NOMO-1 treated with DMSO at 0.1 percent for 48 hours (cell line): ENCODE results near the gene CRLF1.

ENCODE experiments used
- DNase-seq: peaks from one replicate; lab custom pipeline; 2025; ENCODE audit not compliant: unreplicated experiment; lab: John Stamatoyannopoulos, UW

The CRLF1 gene

DNA sequence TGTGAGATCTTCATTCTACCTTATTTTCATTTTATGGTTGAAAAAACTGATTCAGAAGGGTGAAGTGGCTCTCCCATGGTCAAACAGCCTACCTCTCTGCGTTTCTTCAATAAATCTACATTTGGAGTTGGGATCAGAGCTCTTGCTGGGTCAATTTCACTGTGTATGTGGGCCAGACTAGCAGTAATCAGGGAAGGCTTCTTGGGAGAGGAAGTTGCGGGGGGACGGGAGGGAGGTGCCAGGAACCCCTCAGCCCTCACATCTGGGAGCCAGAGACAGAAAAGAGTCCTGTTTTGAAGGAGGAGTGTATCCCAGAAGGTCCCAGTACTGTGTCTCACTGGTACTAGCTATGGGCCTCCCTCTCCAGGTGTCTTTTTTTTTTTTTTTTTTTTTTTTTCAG is 48.0 kb downstream of the CRLF1 start:
- no peak for DNase-seq

DNA sequence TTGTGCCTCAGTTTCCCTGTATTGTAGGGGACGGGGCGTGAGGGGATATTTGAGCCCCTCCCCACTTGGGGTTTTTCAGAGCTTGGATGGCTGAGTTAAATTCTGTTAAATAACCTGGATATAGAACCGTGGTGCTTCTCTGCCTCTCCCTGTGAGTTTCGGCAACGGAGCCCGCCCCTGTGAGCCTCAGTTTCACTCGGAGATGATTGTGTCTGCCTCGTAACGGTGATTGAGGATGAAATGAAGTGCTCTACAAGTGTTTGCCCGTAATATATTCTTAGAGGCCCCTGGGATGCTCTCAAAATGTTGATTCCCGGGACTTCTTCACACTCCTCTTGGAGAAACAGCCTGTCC is 48.4 kb downstream of the CRLF1 start:
- DNase-seq: no peak

- DNase-seq: peak; percentile 99
These were observed 49.0 kb downstream of the CRLF1 start, which contains the start of gene KXD1 for GRCh38 chr19:18557411-18558201. TSS of gene KXD1 (plus strand) at chr19:18557870. CDS start at chr19:18562057, 4,187 bp downstream.

GRCh38 chr19:18551631-18552030 is 55.0 kb downstream of the CRLF1 start:
- DNase-seq: no peak

- peak; percentile 89 for DNase-seq
These were observed 62.7 kb downstream of the CRLF1 start for GRCh38 chr19:18543814-18544475.
